Fibroblast of villous mesenchyme (primary cell): ENCODE data around the gene PRRC2B. TPM values are rescaled to one million over a fixed set of nuclear protein-coding genes. Genes with fewer than 3 reads are reported as not detected.
A peak's percentile ranks its signal among the peaks of the same experiment; 100 is the strongest.

Experiments used
- DNase-seq: peaks from one replicate; pipeline ENCODE4 v3.0.0-alpha.2; 2010; ENCODE audit warnings: low read depth
- H3K4me3 ChIP-seq: 2 replicates; pipeline ENCODE4 v1.5.1; 2011; ENCODE audit warnings: low read depth, mild to moderate bottlenecking, low read length
- CTCF ChIP-seq: IDR thresholded peaks from 2 replicates; pipeline ENCODE4 v1.5.1; 2012; ENCODE audit warnings: low read depth, mild to moderate bottlenecking, low read length; ENCODE audit not compliant: insufficient read depth
- total RNA-seq: library from RNA; depleted of rRNA; stranded (reverse); fragments of >200 nt; gene quantifications from 2 replicates; pipeline ENCODE4 v1.2.3, GENCODE V29; 2012

PRRC2B gene
- total RNA-seq, 1 donor, result 92.8 TPM

- no peak for DNase-seq
These were observed 132.0 kb downstream of the PRRC2B start for GRCh38 chr9:131525643-131526565.

DNA sequence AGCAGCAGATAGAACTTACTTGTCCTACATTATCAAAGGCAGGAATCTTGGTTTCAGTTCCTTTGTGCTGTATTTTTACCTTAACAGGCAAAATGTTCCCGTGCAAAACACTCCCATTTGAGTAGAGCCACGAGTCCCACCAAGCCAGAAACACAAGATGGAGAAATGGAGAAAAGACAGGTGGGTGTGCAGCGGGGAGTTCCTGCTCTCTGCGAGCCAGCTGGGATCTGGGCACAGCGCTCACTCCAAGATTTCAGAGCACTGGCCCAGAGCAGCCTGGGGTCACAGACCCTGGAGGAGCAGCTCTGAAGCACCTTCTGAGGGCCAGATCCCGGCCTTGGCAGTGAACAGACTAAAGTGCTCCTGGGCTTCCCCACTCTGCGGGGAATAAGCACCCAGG lies 134.3 kb downstream of the PRRC2B start:
- DNase-seq, result no peak
- TF ChIP-seq CTCF, result no peak

More at GRCh38 chr9:131525643-131526565, 132.0 kb downstream of the PRRC2B start:
- no peak overlapping the region for H3K4me3 ChIP-seq
- no peak for TF ChIP-seq CTCF

GRCh38 chr9:131528886-131529505 lies 135.1 kb downstream of the PRRC2B start:
- DNase-seq, result no peak
- no peak for TF ChIP-seq CTCF
- H3K4me3 ChIP-seq, result no peak overlapping the region

More for the DNA sequence above, 134.3 kb downstream of the PRRC2B start:
- no peak overlapping the region for H3K4me3 ChIP-seq

DNA sequence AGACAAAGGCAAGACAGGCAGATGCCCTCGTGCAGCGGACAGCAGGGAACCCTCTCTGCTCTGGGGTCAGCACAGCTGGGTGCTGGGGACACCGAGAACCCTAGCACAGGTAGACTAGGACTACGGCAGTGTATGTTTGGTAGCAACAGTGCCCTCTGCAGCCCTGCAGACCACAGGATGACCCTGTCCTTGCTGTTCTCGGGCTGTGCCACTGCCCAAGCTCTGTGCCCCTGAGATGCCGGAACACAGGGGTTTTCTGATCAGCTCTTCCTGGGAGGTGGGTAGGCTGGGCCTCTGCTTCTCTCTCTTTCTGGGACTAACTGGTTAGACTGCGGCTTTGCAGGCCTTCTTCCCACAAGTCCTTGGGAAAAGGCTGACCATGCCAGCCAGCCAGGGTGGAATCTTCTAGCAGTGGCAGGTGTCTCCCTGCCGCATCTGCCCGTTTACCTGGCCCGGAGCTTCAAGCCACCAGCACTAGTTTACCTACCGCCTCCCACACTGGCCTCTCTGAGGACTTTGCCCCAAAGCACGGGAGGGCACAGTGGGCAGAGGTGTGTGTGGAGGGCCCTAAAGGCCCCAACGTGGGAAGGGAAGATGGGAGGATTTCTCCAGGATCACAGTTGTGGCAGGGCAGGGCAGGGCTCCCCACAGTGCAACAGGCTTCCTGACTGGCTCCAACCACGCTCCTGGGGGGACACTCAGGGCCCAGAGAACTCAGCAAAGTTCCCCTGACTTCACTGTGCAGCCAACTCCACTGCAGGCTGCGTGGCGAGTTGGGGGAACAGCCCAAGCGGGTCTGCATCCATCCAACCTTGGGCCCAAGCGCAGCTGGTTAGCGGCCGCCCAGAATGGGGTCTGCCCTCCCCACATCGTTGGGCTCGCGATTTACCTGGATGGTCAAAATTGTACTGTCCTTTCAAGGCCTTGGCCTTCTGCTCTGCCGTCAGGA lies 136.0 kb downstream of the PRRC2B start:
- TF ChIP-seq CTCF, result no peak
- peak overlapping the region; percentile 79 for H3K4me3 ChIP-seq
- no peak for DNase-seq

GRCh38 chr9:131530546-131530919 lies 136.6 kb downstream of the PRRC2B start:
- DNase-seq, result peak; percentile 41
- H3K4me3 ChIP-seq, result peak overlapping the region; percentile 79
- TF ChIP-seq CTCF, result no peak
